Neuronal stem cell (in vitro differentiated cells): Measurements from ENCODE around the gene CA14.
"Not testable (repeated sequence)": the region's sequence is repeated elsewhere in the genome, so short reads cannot be mapped to it uniquely, and the experiment has no call there.

Experiments
- DNase-seq: peaks from one replicate; pipeline ENCODE4 v3.0.0-alpha.2; 2013; ENCODE audit warnings: low spot score
- H2AFZ ChIP-seq: one replicate; pipeline ENCODE4 v1.6.1; 2013; ENCODE audit warnings: mild to moderate bottlenecking, low read length, inconsistent platforms
- H2AK5ac ChIP-seq: 2 replicates; pipeline ENCODE4 v1.6.1; 2013; ENCODE audit warnings: low read depth, mild to moderate bottlenecking, inconsistent platforms, low read length, moderate library complexity, mixed read lengths
- H2BK120ac ChIP-seq: 2 replicates; pipeline ENCODE4 v1.6.1; 2013; ENCODE audit warnings: low read depth, mild to moderate bottlenecking, inconsistent platforms, low read length, moderate library complexity, mixed read lengths
- H2BK12ac ChIP-seq: one replicate; pipeline ENCODE4 v1.6.1; 2013; ENCODE audit warnings: low read length, inconsistent platforms
- H2BK15ac ChIP-seq: 2 replicates; pipeline ENCODE4 v1.6.1; 2013; ENCODE audit warnings: mild to moderate bottlenecking, low read length, inconsistent platforms, mixed read lengths
- H2BK5ac ChIP-seq: one replicate; pipeline ENCODE4 v1.6.1; 2013; ENCODE audit warnings: inconsistent platforms, mild to moderate bottlenecking, low read length, moderate library complexity
- H3K14ac ChIP-seq: one replicate; pipeline ENCODE4 v1.6.1; 2013; ENCODE audit warnings: low read length, inconsistent platforms
- H3K18ac ChIP-seq: 2 replicates; pipeline ENCODE4 v1.6.1; 2013; ENCODE audit warnings: low read length, inconsistent platforms
- H3K23ac ChIP-seq: 2 replicates; pipeline ENCODE4 v1.6.1; 2013; ENCODE audit warnings: low read depth, mild to moderate bottlenecking, mixed read lengths, low read length, inconsistent platforms; ENCODE audit not compliant: poor library complexity
- H3K27ac ChIP-seq: replicated peaks from 3 replicates; pipeline ENCODE4 v1.5.1; 2013; ENCODE audit warnings: low read length, inconsistent platforms
- H3K27me3 ChIP-seq, 3 experiments: 2 replicates each; pipeline ENCODE4 v1.6.1; 2013; ENCODE audit warnings: low read length in 3 of 3, mild to moderate bottlenecking in 2 of 3, inconsistent platforms in 1 of 3, low read depth in 1 of 3, mixed read lengths in 1 of 3, moderate library complexity in 1 of 3; ENCODE audit not compliant: control insufficient read depth in 3 of 3, insufficient read depth in 3 of 3
- H3K36me3 ChIP-seq, 2 donors: replicated peaks in 1 of 2; 2 replicates each; pipeline ENCODE4 v1.6.1; 2013; ENCODE audit warnings: low read length in 2 of 2; ENCODE audit not compliant: control insufficient read depth in 2 of 2, insufficient read depth in 2 of 2
- H3K4ac ChIP-seq: 2 replicates; pipeline ENCODE4 v1.6.1; 2013; ENCODE audit warnings: inconsistent platforms, mild to moderate bottlenecking, low read length, moderate library complexity
- H3K4me1 ChIP-seq, 2 donors: 1 replicate in 1 of 2; 2 replicates in 1 of 2; pipeline ENCODE4 v1.6.1; 2013; ENCODE audit warnings: low read length in 2 of 2, low read depth in 1 of 2; ENCODE audit not compliant: control insufficient read depth in 2 of 2, insufficient read depth in 1 of 2
- H3K4me2 ChIP-seq: one replicate; pipeline ENCODE4 v1.6.1; 2013; ENCODE audit warnings: mild to moderate bottlenecking, low read length, inconsistent platforms; ENCODE audit not compliant: insufficient read depth, poor library complexity, severe bottlenecking
- H3K4me3 ChIP-seq, 2 donors: 2 replicates each; pipeline ENCODE4 v1.5.1; 2013; ENCODE audit warnings: low read length in 2 of 2, mild to moderate bottlenecking in 2 of 2, inconsistent platforms in 1 of 2, moderate library complexity in 1 of 2
- H3K79me1 ChIP-seq: one replicate; pipeline ENCODE4 v1.6.1; 2013; ENCODE audit warnings: low read depth, mild to moderate bottlenecking, inconsistent platforms, low read length, moderate library complexity
- H3K9ac ChIP-seq: one replicate; pipeline ENCODE4 v1.6.1; 2013; ENCODE audit warnings: mild to moderate bottlenecking, low read depth, low read length, inconsistent platforms; ENCODE audit not compliant: poor library complexity
- H3K9me3 ChIP-seq, 2 donors: replicated peaks in 1 of 2; 2 replicates each; pipeline versions ENCODE3 to v1.6.1; 2013; ENCODE audit warnings: low read length in 2 of 2, mild to moderate bottlenecking in 2 of 2, inconsistent platforms in 1 of 2, low read depth in 1 of 2, mixed read lengths in 1 of 2, moderate library complexity in 1 of 2; ENCODE audit not compliant: control insufficient read depth in 2 of 2, insufficient read depth in 1 of 2
- H4K8ac ChIP-seq: one replicate; pipeline ENCODE4 v1.6.1; 2013; ENCODE audit warnings: low read depth, mild to moderate bottlenecking, inconsistent platforms, low read length, moderate library complexity
- H4K91ac ChIP-seq: one replicate; pipeline ENCODE4 v1.6.1; 2013; ENCODE audit warnings: low read length, low read depth, mild to moderate bottlenecking, inconsistent platforms; ENCODE audit not compliant: poor library complexity
- WGBS, 2 donors: extraction: QIAGEN DNeasy Blood & Tissue Kit; methylation state at CpG; one replicate each; pipeline ENCODE4 v1.1.7; 2013; ENCODE audit warnings: missing lambda C conversion rate in 2 of 2, mixed read lengths in 1 of 2; ENCODE audit not compliant: insufficient read length in 2 of 2, insufficient replicate concordance in 1 of 2; ENCODE audit errors: extremely low coverage in 2 of 2; 5-methylcytosine and 5-hydroxymethylcytosine counted together

Gene CA14

GRCh38 chr1:150212070-150212469, 45.5 kb upstream of the CA14 start:
- no CpG with 5 or more reads among the region's 9 CpGs for WGBS, 2 donors
- no peak overlapping the region for H3K9ac ChIP-seq
- DNase-seq = no peak

GRCh38 chr1:150213170-150214098, 44.1 kb upstream of the CA14 start:
- H3K27me3 ChIP-seq = no peaks in the 10 kb centered on the region
- peak; percentile 83 for DNase-seq
- no peak overlapping the region for H4K91ac ChIP-seq
- H2AFZ ChIP-seq = peak overlapping the region; percentile 84
- no peak overlapping the region for H4K8ac ChIP-seq
- H3K27ac ChIP-seq = no peak overlapping the region
- H3K9me3 ChIP-seq = no peaks in the 10 kb centered on the region
- H3K9ac ChIP-seq = no peak overlapping the region
- no peak overlapping the region for H2BK15ac ChIP-seq
- H3K79me1 ChIP-seq = no peaks in the 10 kb centered on the region
- no CpG with 5 or more reads among the region's 38 CpGs for WGBS, 2 donors
- no peak overlapping the region for H2BK5ac ChIP-seq
- H3K14ac ChIP-seq = no peak overlapping the region
- H2AK5ac ChIP-seq = no peak overlapping the region
- H3K23ac ChIP-seq = no peak overlapping the region
- H3K4me1 ChIP-seq = peaks cover 0 to 3% of the 10 kb centered on the region in 2 donors
- no peak overlapping the region for H2BK12ac ChIP-seq
- H3K4ac ChIP-seq = no peak overlapping the region
- H3K18ac ChIP-seq = no peak overlapping the region
- no peak overlapping the region for H2BK120ac ChIP-seq
- H3K36me3 ChIP-seq = peaks cover 0 to 6% of the 10 kb centered on the region in 2 donors
- peak overlapping the region; percentile 47 for H3K4me2 ChIP-seq
- H3K4me3 ChIP-seq = peak overlapping the region; percentile 44 to 67

More at GRCh38 chr1:150212070-150212469, 45.5 kb upstream of the CA14 start:
- no peak overlapping the region for H3K4me2 ChIP-seq
- H3K36me3 ChIP-seq = no peaks in the 10 kb centered on the region
- H4K91ac ChIP-seq = no peak overlapping the region
- no peaks in the 10 kb centered on the region for H3K9me3 ChIP-seq
- H4K8ac ChIP-seq = no peak overlapping the region
- H3K27ac ChIP-seq = no peak overlapping the region
- H3K14ac ChIP-seq = no peak overlapping the region
- H3K18ac ChIP-seq = no peak overlapping the region
- no peak overlapping the region for H2BK12ac ChIP-seq
- no peak overlapping the region for H3K4me3 ChIP-seq
- H2AK5ac ChIP-seq = no peak overlapping the region
- no peaks in the 10 kb centered on the region for H3K79me1 ChIP-seq
- H3K4me1 ChIP-seq = peaks cover 0 to 3% of the 10 kb centered on the region in 2 donors
- no peak overlapping the region for H3K23ac ChIP-seq
- no peaks in the 10 kb centered on the region for H3K27me3 ChIP-seq
- H3K4ac ChIP-seq = no peak overlapping the region
- H2BK15ac ChIP-seq = no peak overlapping the region
- H2BK120ac ChIP-seq = no peak overlapping the region
- H2AFZ ChIP-seq = no peak overlapping the region
- no peak overlapping the region for H2BK5ac ChIP-seq

GRCh38 chr1:150214099-150214756, 43.3 kb upstream of the CA14 start:
- DNase-seq, H3K4ac ChIP-seq, H3K23ac ChIP-seq, H2BK5ac ChIP-seq, H3K18ac ChIP-seq, H2AK5ac ChIP-seq, H3K9me3 ChIP-seq, H2BK15ac ChIP-seq, H3K79me1 ChIP-seq, H3K4me1 ChIP-seq, H3K27ac ChIP-seq, H2BK120ac ChIP-seq, H3K27me3 ChIP-seq, H4K91ac ChIP-seq, H3K14ac ChIP-seq, H3K9ac ChIP-seq, H2BK12ac ChIP-seq, H4K8ac ChIP-seq: not testable (repeated sequence)
- WGBS, 2 donors = no CpG with 5 or more reads among the region's 18 CpGs
- Histone ChIP-seq H3K4me2 (peak overlapping the region; percentile 47), H2AFZ (peak overlapping the region; percentile 84), H3K36me3 (peaks cover 0 to 14% of the 10 kb centered on the region in 2 donors), H3K4me3 (peak overlapping the region in 1 of 2 donors; percentile 44)

DNA sequence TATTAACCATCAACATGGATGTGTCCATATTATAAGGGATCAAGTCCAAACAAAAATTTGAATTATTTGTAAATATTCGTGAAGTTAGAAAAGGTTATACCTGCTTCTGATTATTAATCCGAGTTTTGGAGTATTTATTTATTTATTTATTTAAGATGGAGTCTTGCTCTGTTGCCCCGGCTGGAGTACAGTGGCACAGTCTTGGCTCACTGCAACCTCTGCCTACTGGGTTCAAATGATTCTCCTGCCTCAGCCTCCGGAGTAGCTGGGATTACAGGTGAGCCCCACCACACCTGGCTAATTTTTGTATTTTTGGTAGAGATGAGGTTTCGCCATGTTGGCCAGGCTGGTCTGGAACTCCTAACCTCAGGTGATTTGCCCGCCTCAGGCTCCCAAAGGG, 41.7 kb upstream of the CA14 start:
- H2BK5ac ChIP-seq, H2AK5ac ChIP-seq, H3K23ac ChIP-seq, H3K4me1 ChIP-seq, H2BK120ac ChIP-seq, H3K4me3 ChIP-seq, H2BK12ac ChIP-seq, H4K91ac ChIP-seq, H2AFZ ChIP-seq, H2BK15ac ChIP-seq, H3K14ac ChIP-seq, H3K27me3 ChIP-seq, H3K4me2 ChIP-seq, H3K4ac ChIP-seq, H4K8ac ChIP-seq, H3K18ac ChIP-seq, H3K27ac ChIP-seq, H3K9me3 ChIP-seq, H3K79me1 ChIP-seq, H3K9ac ChIP-seq, DNase-seq: not testable (repeated sequence)
- 100% methylated on average over 2 of the region's 6 CpGs; no CpG with 5 or more reads in 1 of the 2 donors for WGBS, 2 donors
- H3K36me3 ChIP-seq = peaks cover 0 to 30% of the 10 kb centered on the region in 2 donors
